H1 (cell line): Measurements from ENCODE around the gene NTMT1. TPM values are rescaled to one million over a fixed set of nuclear protein-coding genes. Genes with fewer than 3 reads are reported as not detected.

Experiments used
- RNF2 ChIP-seq: fragments of 200-900, 300-1000 bp; sonication (generic); IDR thresholded peaks from 2 replicates; pipeline ENCODE4 v1.7.1; 2016; ENCODE audit warnings: borderline replicate concordance, low read depth, mild to moderate bottlenecking, antibody characterized with exemption, low read length; ENCODE audit not compliant: poor library complexity, severe bottlenecking; ENCODE audit errors: missing control alignments
- polyA plus RNA-seq, 7 experiments: library from polyadenylated mRNA; depleted of rRNA in 3 of 7; stranded (reverse) in 5 of 7; unstranded in 2 of 7; fragments of >200 nt in 5 of 7; fragments of 200-250 nt in 2 of 7; gene quantifications; 1 replicate in 5 of 7; 2 replicates in 1 of 7; 4 replicates in 1 of 7; pipeline versions ENCODE4 v1.2.1 to v1.2.3, GENCODE V29; 2011 to 2013; ENCODE audit warnings: missing spikeins in 2 of 7, mixed read lengths in 2 of 7
- total RNA-seq: library from RNA; stranded (reverse); fragmentation: NEBNext Ultra II Directional; extraction: Animal tissue kit (Norgen Biotek cat#: 25700); gene quantifications from 2 replicates; pipeline ENCODE4 v1.2.1, GENCODE V29; 2021

NTMT1 gene
- total and polyA plus RNA-seq, 2 of the 8 experiments (the other 6 are each of a cell fraction or from before 2014, with no cell fraction given) = 66.8 to 70.2 TPM

DNA sequence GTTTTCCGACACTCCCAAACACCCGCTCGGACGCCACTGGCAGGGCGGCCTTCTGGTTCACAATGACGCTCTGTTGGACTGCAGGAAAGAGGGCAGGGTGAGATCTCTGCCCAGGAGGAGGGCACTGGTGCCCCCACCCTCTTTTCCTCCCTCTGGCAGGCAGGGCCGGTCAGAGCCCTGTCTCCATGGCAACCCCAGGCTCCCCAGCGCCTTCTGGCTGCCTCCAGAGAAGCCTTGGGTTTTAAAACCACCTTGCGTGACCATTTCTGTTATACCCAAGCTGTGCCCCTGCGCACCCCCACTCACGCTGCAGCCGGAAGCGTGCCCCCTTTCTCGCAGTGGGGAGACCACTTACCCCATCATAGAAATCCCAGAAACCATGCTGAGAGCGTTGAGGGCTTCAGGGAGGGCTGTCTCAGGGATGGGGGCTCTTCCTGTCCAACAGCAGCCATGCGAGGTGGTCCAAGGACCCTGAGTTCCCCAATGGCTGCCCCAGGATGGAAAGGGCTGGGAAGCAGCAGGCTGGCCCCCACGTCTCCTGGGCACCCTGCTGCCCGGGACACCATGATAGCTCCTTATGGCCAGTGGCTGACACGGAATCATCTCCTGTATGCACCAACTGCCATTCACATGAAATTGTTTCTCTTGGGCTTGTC, 12.3 kb upstream of the NTMT1 start (continued):
- no peak for TF ChIP-seq RNF2
